DOHH2 (cell line): ENCODE results near the gene SNRNP48.

ENCODE experiments used
- H3F3A ChIP-seq: fragments of 200-600 bp; sonication (generic), shearing (Covaris generic); 2 replicates; pipeline ENCODE4 v1.6.0; 2016; ENCODE audit warnings: antibody characterized with exemption, mild to moderate bottlenecking; ENCODE audit not compliant: control insufficient read depth, insufficient read depth
- H3K27ac ChIP-seq: fragments of 200-600 bp; sonication (generic); 2 replicates; pipeline ENCODE4 v1.5.1; 2014; ENCODE audit warnings: low read depth, mild to moderate bottlenecking, low read length, moderate library complexity
- H3K27me3 ChIP-seq: fragments of 200-600 bp; sonication (generic); 2 replicates; pipeline ENCODE4 v1.6.1; 2014; ENCODE audit warnings: mild to moderate bottlenecking, low read length, mixed read lengths; ENCODE audit not compliant: control insufficient read depth
- H3K36me3 ChIP-seq: fragments of 200-600 bp; sonication (generic); 2 replicates; pipeline ENCODE4 v1.6.1; 2014; ENCODE audit warnings: mild to moderate bottlenecking, low read length, moderate library complexity, mixed read lengths; ENCODE audit not compliant: control insufficient read depth
- H3K4me1 ChIP-seq: fragments of 200-600 bp; sonication (generic); 2 replicates; pipeline ENCODE4 v1.6.1; 2014; ENCODE audit warnings: mild to moderate bottlenecking, low read length, mixed read lengths; ENCODE audit not compliant: control insufficient read depth
- H3K4me2 ChIP-seq: fragments of 200-600 bp; sonication (generic); 2 replicates; pipeline ENCODE4 v1.6.0; 2014; ENCODE audit warnings: mild to moderate bottlenecking, low read length, moderate library complexity
- H3K4me3 ChIP-seq: fragments of 200-600 bp; sonication (generic); 2 replicates; pipeline ENCODE4 v1.5.1; 2014; ENCODE audit warnings: mild to moderate bottlenecking, low read length, mixed read lengths
- H3K79me2 ChIP-seq: fragments of 200-600 bp; sonication (generic); 2 replicates; pipeline ENCODE4 v1.6.1; 2014; ENCODE audit warnings: mild to moderate bottlenecking, low read length, mixed read lengths; ENCODE audit not compliant: control insufficient read depth
- H3K9me2 ChIP-seq: fragments of 200-600 bp; sonication (generic); replicated peaks from 2 replicates; pipeline ENCODE4 v1.6.1; 2014; ENCODE audit warnings: mild to moderate bottlenecking, low read length, mixed read lengths; ENCODE audit not compliant: control insufficient read depth
- H3K9me3 ChIP-seq: fragments of 200-600 bp; sonication (generic); 2 replicates; pipeline ENCODE4 v1.6.1; 2014; ENCODE audit warnings: antibody characterized with exemption, low read length, mixed read lengths; ENCODE audit not compliant: control insufficient read depth, insufficient read depth
- H4K20me1 ChIP-seq: fragments of 200-600 bp; sonication (generic); 2 replicates; pipeline ENCODE4 v1.6.0; 2014; ENCODE audit warnings: low read depth, mild to moderate bottlenecking, antibody characterized with exemption, low read length, moderate library complexity; ENCODE audit not compliant: control insufficient read depth, insufficient read depth
- CTCF ChIP-seq: fragments of 200-600 bp; sonication (generic); IDR thresholded peaks from one replicate; pipeline ENCODE4 v1.5.1; 2014; ENCODE audit warnings: antibody characterized with exemption, mild to moderate bottlenecking, low read depth, low read length; ENCODE audit not compliant: poor library complexity, severe bottlenecking
- EZH2phosphoT487 ChIP-seq: fragments of 200-600 bp; sonication (generic); IDR thresholded peaks from 2 replicates; pipeline ENCODE4 v1.6.1; 2017; ENCODE audit warnings: borderline replicate concordance, mild to moderate bottlenecking, antibody characterized with exemption, low read length, moderate library complexity, mixed read lengths

Gene SNRNP48

DNA sequence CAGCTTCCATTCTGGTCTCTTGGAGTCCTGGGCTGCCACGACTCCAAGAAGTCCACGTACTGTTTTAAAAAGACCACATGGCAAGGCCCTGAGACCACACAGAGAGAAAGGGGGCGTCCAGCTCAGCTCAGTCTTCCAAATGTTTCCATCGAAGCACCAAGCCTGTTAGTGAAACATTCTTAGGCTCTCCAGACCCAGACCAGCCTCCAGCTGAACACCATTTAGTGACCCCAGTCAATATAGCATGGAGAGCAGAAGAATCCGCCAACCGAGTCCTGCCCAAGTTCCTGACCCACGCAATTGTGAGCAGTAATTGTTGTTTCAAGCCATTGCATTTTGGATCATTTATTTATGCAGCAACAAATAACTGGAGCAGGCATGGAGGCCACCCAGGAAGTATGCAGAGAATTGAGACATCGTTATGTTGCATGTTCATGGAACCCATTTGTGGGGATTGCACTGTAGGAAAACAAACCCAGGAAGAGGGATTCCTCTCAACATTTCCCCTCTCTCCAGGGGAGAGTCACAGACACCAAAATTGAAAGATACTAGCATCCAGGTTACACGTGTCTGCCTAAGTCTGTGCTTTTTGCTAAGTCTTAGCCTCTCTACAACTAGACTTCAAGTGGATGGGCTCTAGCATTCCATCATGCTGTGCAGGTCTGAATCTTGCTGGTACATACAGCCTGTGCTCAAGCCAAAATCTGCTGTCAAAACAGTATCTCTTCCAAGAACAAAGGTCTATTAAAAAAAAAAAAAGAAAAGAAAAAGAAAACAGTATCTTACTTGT is 42.7 kb downstream of the SNRNP48 start:
- no peaks in the 10 kb centered on the region for H3K79me2 ChIP-seq
- H3K4me1 ChIP-seq, result no peaks in the 10 kb centered on the region
- TF ChIP-seq EZH2phosphoT487 (no peak), CTCF (no peak)
- no peak overlapping the region for H3K4me2 ChIP-seq
- H3K27me3 ChIP-seq, result no peaks in the 10 kb centered on the region
- H3K9me2 ChIP-seq, result no peaks in the 10 kb centered on the region
- no peak overlapping the region for H3K27ac ChIP-seq
- no peaks in the 10 kb centered on the region for H3F3A ChIP-seq
- H3K4me3 ChIP-seq, result no peak overlapping the region
- no peaks in the 10 kb centered on the region for H3K9me3 ChIP-seq
- no peaks in the 10 kb centered on the region for H3K36me3 ChIP-seq
- no peaks in the 10 kb centered on the region for H4K20me1 ChIP-seq

GRCh38 chr6:7633361-7633760 is 43.4 kb downstream of the SNRNP48 start:
- TF ChIP-seq EZH2phosphoT487, result no peak
- no peak for TF ChIP-seq CTCF
- H3K4me3 ChIP-seq, result no peak overlapping the region
- H3K9me2 ChIP-seq, result no peaks in the 10 kb centered on the region
- no peaks in the 10 kb centered on the region for H3K36me3 ChIP-seq
- H3K27ac ChIP-seq, result no peak overlapping the region
- no peak overlapping the region for H3K4me2 ChIP-seq
- no peaks in the 10 kb centered on the region for H3F3A ChIP-seq
- no peaks in the 10 kb centered on the region for H4K20me1 ChIP-seq
- no peaks in the 10 kb centered on the region for H3K4me1 ChIP-seq
- H3K9me3 ChIP-seq, result no peaks in the 10 kb centered on the region
- no peaks in the 10 kb centered on the region for H3K79me2 ChIP-seq
- H3K27me3 ChIP-seq, result no peaks in the 10 kb centered on the region

DNA sequence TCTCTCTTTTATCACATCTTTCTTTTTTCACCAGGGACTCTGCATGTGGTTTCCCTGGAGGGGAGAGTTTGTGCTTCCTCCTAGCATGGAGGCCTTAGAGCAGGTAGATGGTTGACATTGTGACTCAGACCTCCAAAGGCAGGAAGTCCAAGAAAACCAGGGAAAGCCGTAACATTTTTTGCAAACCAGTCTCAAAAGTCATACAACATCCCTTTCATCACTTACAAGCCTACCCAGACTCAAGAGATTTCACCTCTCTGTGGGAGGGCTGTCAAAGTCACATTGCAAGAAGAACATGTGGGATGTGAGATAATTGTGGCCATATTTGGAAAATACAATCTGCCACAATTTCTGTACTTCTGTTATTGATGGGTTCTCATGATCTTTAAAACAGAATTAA is 46.2 kb downstream of the SNRNP48 start:
- Histone ChIP-seq H3K27ac (no peak overlapping the region), H3K36me3 (no peaks in the 10 kb centered on the region), H3K4me2 (no peak overlapping the region), H3K27me3 (no peaks in the 10 kb centered on the region), H4K20me1 (no peaks in the 10 kb centered on the region), H3K9me3 (no peaks in the 10 kb centered on the region), H3K4me3 (no peak overlapping the region), H3K9me2 (no peaks in the 10 kb centered on the region), H3K79me2 (no peaks in the 10 kb centered on the region), H3K4me1 (no peaks in the 10 kb centered on the region), H3F3A (no peaks in the 10 kb centered on the region)
- TF ChIP-seq EZH2phosphoT487, result no peak
- TF ChIP-seq CTCF, result no peak
